Measurements from ENCODE around the gene C6orf62.

DNA sequence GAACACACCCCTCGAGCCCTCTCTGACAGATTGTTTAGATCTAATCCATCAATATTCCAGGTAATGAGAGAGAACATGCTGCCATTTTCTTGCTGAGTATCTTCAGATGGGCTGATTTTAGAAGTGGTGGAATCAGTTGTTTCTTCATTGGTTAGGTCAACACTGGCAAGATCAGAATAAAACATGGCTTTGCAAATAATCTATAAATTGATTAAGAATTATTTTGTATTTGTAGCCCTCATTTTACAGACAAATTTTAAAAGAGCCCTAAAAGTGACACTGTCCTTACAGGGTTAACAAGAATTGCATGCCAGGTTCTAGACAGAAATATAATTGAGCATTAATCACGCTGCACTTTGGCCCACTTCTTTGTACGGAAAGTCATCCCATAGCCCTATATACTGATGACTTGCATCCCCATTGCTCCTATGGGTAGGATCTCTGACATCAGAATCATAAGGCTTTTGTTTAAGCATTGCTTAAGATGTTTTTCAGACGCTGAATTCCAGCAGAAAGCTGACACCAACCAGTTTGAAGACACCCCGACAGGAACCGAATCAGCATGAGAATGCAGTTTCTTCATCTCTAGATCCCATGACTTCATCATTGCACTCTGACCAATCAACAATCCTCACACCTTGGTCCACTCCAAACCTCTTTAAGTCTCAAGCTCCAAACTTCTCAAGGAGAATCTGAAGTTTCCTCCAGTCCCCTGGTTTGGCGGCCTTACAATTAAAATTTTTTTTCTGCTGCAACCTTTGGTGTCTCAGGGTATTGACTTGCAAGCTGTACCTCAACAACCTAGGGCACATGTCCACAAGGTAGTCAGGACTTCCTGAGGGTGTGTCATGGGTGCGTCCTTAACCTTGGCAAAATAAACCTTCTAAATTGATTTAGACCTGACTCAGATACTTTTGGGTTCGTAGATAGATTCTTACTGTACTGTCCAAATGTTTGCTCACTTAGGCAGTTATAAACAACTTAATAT, 60.1 kb downstream of the C6orf62 start:
- TF ChIP-seq POLR2A (IDR thresholded peaks at IDR 0.05; ENCODE audit: low read depth, low read length) (no peak), POLR2AphosphoS5 (IDR thresholded peaks at IDR 0.05; ENCODE audit: insufficient read depth, low read depth, low read length) (no peak), FOS (IDR thresholded peaks at IDR 0.05; ENCODE audit: borderline replicate concordance, insufficient read depth, low read length) (no peak), EZH2 (IDR thresholded peaks at IDR 0.05; ENCODE audit: borderline replicate concordance, low read depth, low read length, severe bottlenecking) (no peak), JUN (IDR thresholded peaks at IDR 0.05; ENCODE audit: borderline replicate concordance, insufficient read depth, insufficient read length, low read depth) (no peak), MYC (IDR thresholded peaks at IDR 0.05; ENCODE audit: low read depth, low read length) (no peak), GATA2 (IDR thresholded peaks at IDR 0.05; ENCODE audit: insufficient read depth, insufficient read length, low read depth, low read length) (no peak)
- TF ChIP-seq, protein P1, sequence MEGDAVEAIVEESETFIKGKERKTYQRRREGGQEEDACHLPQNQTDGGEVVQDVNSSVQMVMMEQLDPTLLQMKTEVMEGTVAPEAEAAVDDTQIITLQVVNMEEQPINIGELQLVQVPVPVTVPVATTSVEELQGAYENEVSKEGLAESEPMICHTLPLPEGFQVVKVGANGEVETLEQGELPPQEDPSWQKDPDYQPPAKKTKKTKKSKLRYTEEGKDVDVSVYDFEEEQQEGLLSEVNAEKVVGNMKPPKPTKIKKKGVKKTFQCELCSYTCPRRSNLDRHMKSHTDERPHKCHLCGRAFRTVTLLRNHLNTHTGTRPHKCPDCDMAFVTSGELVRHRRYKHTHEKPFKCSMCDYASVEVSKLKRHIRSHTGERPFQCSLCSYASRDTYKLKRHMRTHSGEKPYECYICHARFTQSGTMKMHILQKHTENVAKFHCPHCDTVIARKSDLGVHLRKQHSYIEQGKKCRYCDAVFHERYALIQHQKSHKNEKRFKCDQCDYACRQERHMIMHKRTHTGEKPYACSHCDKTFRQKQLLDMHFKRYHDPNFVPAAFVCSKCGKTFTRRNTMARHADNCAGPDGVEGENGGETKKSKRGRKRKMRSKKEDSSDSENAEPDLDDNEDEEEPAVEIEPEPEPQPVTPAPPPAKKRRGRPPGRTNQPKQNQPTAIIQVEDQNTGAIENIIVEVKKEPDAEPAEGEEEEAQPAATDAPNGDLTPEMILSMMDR (IDR thresholded peaks at IDR 0.05; ENCODE audit: extremely low read depth in 1 of 2, insufficient read depth in 1 of 2, low read depth in 1 of 2, low read length in 2 of 2), result no peak
- TF ChIP-seq, protein P2, sequence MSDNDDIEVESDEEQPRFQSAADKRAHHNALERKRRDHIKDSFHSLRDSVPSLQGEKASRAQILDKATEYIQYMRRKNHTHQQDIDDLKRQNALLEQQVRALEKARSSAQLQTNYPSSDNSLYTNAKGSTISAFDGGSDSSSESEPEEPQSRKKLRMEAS (IDR thresholded peaks at IDR 0.05; ENCODE audit: insufficient read depth, insufficient read length), result no peak
